ENCODE measurements around the gene KLHL29. TPM values are rescaled to one million over a fixed set of nuclear protein-coding genes. Genes with fewer than 3 reads are reported as not detected.

KLHL29 gene
- total and polyA plus RNA-seq, 4 donors: 0.29 to 2.3 (median 0.68) TPM

- H3K36me3 ChIP-seq (ENCODE audit: control insufficient read depth in 4 of 4, insufficient read depth in 3 of 4, low read depth in 1 of 4, low read length in 3 of 4): no peaks in the 10 kb centered on the region
- 86% methylated on average over 1 of the region's 1 CpG for WGBS
- no peak for DNase-seq (ENCODE audit: low spot score)
Observed at GRCh38 chr2:23657371-23657770, 272.4 kb downstream of the KLHL29 start.

GRCh38 chr2:23657934-23658333 lies 273.0 kb downstream of the KLHL29 start:
- Histone ChIP-seq H3K4me1 (ENCODE audit: control insufficient read depth in 4 of 4, insufficient read depth in 4 of 4, low read length in 3 of 4) (no peaks in the 10 kb centered on the region), H3K36me3 (ENCODE audit: control insufficient read depth in 4 of 4, insufficient read depth in 3 of 4, low read depth in 1 of 4, low read length in 3 of 4) (no peaks in the 10 kb centered on the region), H3K4me3 (ENCODE audit: low read depth in 1 of 3, low read length in 3 of 3) (no peak overlapping the region), H3K27ac (ENCODE audit: low read depth in 1 of 2, low read length in 2 of 2) (no peak overlapping the region), H3K9ac (ENCODE audit: low read depth in 1 of 2, low read length in 2 of 2) (no peak overlapping the region), H3K9me3 (ENCODE audit: control insufficient read depth in 4 of 4, low read length in 3 of 4) (no peaks in the 10 kb centered on the region), H3K27me3 (ENCODE audit: control insufficient read depth in 4 of 4, insufficient read depth in 4 of 4, low read length in 3 of 4) (no peaks in the 10 kb centered on the region)
- DNase-seq (ENCODE audit: low spot score): no peak
- no peak for TF ChIP-seq ZBTB33 (IDR thresholded peaks at IDR 0.05)
- TF ChIP-seq CTCF (IDR thresholded peaks at IDR 0.05; ENCODE audit: low read depth, low read length, missing input control): no peak
- no peak for TF ChIP-seq GABPA (IDR thresholded peaks at IDR 0.05 in 1 of 2, conservative IDR thresholded peaks at IDR 0.05 in 1 of 2)
- no peak for TF ChIP-seq SP1 (IDR thresholded peaks at IDR 0.05)
- no peak for TF ChIP-seq NR2F2 (IDR thresholded peaks at IDR 0.05)
- TF ChIP-seq EGR1 (IDR thresholded peaks at IDR 0.05; ENCODE audit: low read depth in 2 of 2): no peak
- no peak for TF ChIP-seq REST (IDR thresholded peaks at IDR 0.05)
- no peak for TF ChIP-seq RAD21 (IDR thresholded peaks at IDR 0.05)
- TF ChIP-seq JUND (IDR thresholded peaks at IDR 0.05): no peak
- no peak for TF ChIP-seq HNF4A (conservative IDR thresholded peaks at IDR 0.05)
- TF ChIP-seq MAX (IDR thresholded peaks at IDR 0.05): no peak
- TF ChIP-seq FOXA2 (IDR thresholded peaks at IDR 0.05): no peak
- no peak for TF ChIP-seq TAF1 (conservative IDR thresholded peaks at IDR 0.05)
- TF ChIP-seq FOXA1 (IDR thresholded peaks at IDR 0.05): no peak
- TF ChIP-seq HNF4G (IDR thresholded peaks at IDR 0.05): no peak
- no peak for TF ChIP-seq YY1 (IDR thresholded peaks at IDR 0.05)
- no peak for TF ChIP-seq ATF3 (IDR thresholded peaks at IDR 0.05)
- 96% methylated on average over 7 of the region's 7 CpGs for WGBS

More at GRCh38 chr2:23657371-23657770, 272.4 kb downstream of the KLHL29 start:
- Histone ChIP-seq H3K4me1 (ENCODE audit: control insufficient read depth in 4 of 4, insufficient read depth in 4 of 4, low read length in 3 of 4) (no peaks in the 10 kb centered on the region), H3K9ac (ENCODE audit: low read depth in 1 of 2, low read length in 2 of 2) (no peak overlapping the region), H3K9me3 (ENCODE audit: control insufficient read depth in 4 of 4, low read length in 3 of 4) (no peaks in the 10 kb centered on the region), H3K4me3 (ENCODE audit: low read depth in 1 of 3, low read length in 3 of 3) (no peak overlapping the region), H3K27ac (ENCODE audit: low read depth in 1 of 2, low read length in 2 of 2) (no peak overlapping the region), H3K27me3 (ENCODE audit: control insufficient read depth in 4 of 4, insufficient read depth in 4 of 4, low read length in 3 of 4) (no peaks in the 10 kb centered on the region)
- TF ChIP-seq SP1 (IDR thresholded peaks at IDR 0.05) (no peak), EGR1 (IDR thresholded peaks at IDR 0.05; ENCODE audit: low read depth in 2 of 2) (no peak), TAF1 (conservative IDR thresholded peaks at IDR 0.05) (no peak), JUND (IDR thresholded peaks at IDR 0.05) (no peak), ATF3 (IDR thresholded peaks at IDR 0.05) (no peak), RAD21 (IDR thresholded peaks at IDR 0.05) (no peak), HNF4G (IDR thresholded peaks at IDR 0.05) (no peak), ZBTB33 (IDR thresholded peaks at IDR 0.05) (no peak)

All from liver (tissue), 9 donors.